Left lung (tissue), 10 donors: ENCODE measurements around the gene ZSCAN22. TPM values are rescaled to one million over a fixed set of nuclear protein-coding genes. Genes with fewer than 3 reads are reported as not detected.

Experiments used
- ATAC-seq: fragments of 200-7000 bp; cut with Tn5 transposase; one replicate; pipeline ENCODE4 v1.9.1; 2020; ENCODE audit warnings: moderate library complexity
- DNase-seq, 4 donors: peaks; one replicate each; pipeline ENCODE4 v3.0.0-alpha.2; 2013 to 2020
- H3K27ac ChIP-seq, 2 donors: fragments of 200-600 bp; sonication (generic) in 1 of 2; one replicate each; pipeline versions ENCODE4 v1.5.0 to v1.8.0; 2020 to 2021
- H3K27me3 ChIP-seq, 2 donors: fragments of 200-600 bp; sonication (generic) in 1 of 2; one replicate each; pipeline versions ENCODE4 v1.5.0 to v1.8.0; 2020 to 2021
- H3K36me3 ChIP-seq, 2 donors: fragments of 200-600 bp; sonication (generic) in 1 of 2; one replicate each; pipeline versions ENCODE4 v1.5.0 to v1.8.0; 2020 to 2021
- H3K4me1 ChIP-seq, 2 donors: fragments of 200-600 bp; one replicate each; pipeline ENCODE4 v1.8.0; 2021
- H3K4me3 ChIP-seq, 2 donors: fragments of 200-600 bp; sonication (generic) in 1 of 2; one replicate each; pipeline versions ENCODE4 v1.5.0 to v1.8.0; 2020 to 2021; ENCODE audit warnings: mild to moderate bottlenecking in 1 of 2
- H3K9me3 ChIP-seq, 2 donors: fragments of 200-600 bp; sonication (generic) in 1 of 2; one replicate each; pipeline versions ENCODE4 v1.5.0 to v1.8.0; 2020 to 2021
- intact Hi-C, 2 donors: fragments of 100-400 bp; cut with DNase I; formaldehyde crosslinking; loops; one replicate each; pipeline versions ENCODE4 v1.11.2 to v1.14.2; 2022
- polyA plus RNA-seq, 6 donors: library from polyadenylated mRNA; unstranded; fragments of 120-200 nt; gene quantifications; one replicate each; pipeline ENCODE4 v1.2.1, GENCODE V29; 2013; ENCODE audit not compliant: insufficient read length in 6 of 6
- total RNA-seq, 2 donors: library from RNA; stranded (reverse); fragmentation: NEBNext Ultra II Directional; extraction: Animal tissue kit (Norgen Biotek cat#: 25700); gene quantifications; one replicate each; pipeline ENCODE4 v1.2.1, GENCODE V29; 2021
- TF ChIP-seq, protein P1 (sequence below), 2 donors: fragments of 200-600 bp; sonication (generic) in 1 of 2; IDR thresholded peaks; one replicate each; pipeline versions ENCODE4 v1.5.0 to v1.8.0; 2021; ENCODE audit warnings: antibody characterized with exemption in 2 of 2
- donor health status: DM: no; HTN: yes; CAD: no.
- donor health status: DM: no; HTN: no; CAD: no.

ZSCAN22 gene
- total and polyA plus RNA-seq, 8 donors = 3.4 to 5.0 (median 4.0) TPM

- Histone ChIP-seq H3K9me3 (no peaks in the 10 kb centered on the region), H3K27ac (no peak overlapping the region), H3K4me3 (no peak overlapping the region), H3K4me1 (no peaks in the 10 kb centered on the region), H3K27me3 (no peaks in the 10 kb centered on the region), H3K36me3 (peaks cover 0 to 61% of the 10 kb centered on the region in 2 donors)
- ATAC-seq (no peak), DNase-seq (no peak)
- intact Hi-C loops = no loop called here
- TF ChIP-seq, protein P1, sequence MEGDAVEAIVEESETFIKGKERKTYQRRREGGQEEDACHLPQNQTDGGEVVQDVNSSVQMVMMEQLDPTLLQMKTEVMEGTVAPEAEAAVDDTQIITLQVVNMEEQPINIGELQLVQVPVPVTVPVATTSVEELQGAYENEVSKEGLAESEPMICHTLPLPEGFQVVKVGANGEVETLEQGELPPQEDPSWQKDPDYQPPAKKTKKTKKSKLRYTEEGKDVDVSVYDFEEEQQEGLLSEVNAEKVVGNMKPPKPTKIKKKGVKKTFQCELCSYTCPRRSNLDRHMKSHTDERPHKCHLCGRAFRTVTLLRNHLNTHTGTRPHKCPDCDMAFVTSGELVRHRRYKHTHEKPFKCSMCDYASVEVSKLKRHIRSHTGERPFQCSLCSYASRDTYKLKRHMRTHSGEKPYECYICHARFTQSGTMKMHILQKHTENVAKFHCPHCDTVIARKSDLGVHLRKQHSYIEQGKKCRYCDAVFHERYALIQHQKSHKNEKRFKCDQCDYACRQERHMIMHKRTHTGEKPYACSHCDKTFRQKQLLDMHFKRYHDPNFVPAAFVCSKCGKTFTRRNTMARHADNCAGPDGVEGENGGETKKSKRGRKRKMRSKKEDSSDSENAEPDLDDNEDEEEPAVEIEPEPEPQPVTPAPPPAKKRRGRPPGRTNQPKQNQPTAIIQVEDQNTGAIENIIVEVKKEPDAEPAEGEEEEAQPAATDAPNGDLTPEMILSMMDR (IDR thresholded peaks at IDR 0.05) = no peak
These were observed 9.4 kb downstream of the ZSCAN22 start for GRCh38 chr19:58336216-58336615.

- Histone ChIP-seq H3K4me1 (no peaks in the 10 kb centered on the region), H3K9me3 (no peaks in the 10 kb centered on the region), H3K27me3 (no peaks in the 10 kb centered on the region), H3K36me3 (peaks cover 0 to 66% of the 10 kb centered on the region in 2 donors), H3K4me3 (no peak overlapping the region), H3K27ac (no peak overlapping the region)
- intact Hi-C loops = no loop called here
- no peak for ATAC-seq
- DNase-seq = no peak
- TF ChIP-seq, protein P1 (IDR thresholded peaks at IDR 0.05) = no peak
These were observed 10.0 kb downstream of the ZSCAN22 start for GRCh38 chr19:58336820-58337219.

DNA sequence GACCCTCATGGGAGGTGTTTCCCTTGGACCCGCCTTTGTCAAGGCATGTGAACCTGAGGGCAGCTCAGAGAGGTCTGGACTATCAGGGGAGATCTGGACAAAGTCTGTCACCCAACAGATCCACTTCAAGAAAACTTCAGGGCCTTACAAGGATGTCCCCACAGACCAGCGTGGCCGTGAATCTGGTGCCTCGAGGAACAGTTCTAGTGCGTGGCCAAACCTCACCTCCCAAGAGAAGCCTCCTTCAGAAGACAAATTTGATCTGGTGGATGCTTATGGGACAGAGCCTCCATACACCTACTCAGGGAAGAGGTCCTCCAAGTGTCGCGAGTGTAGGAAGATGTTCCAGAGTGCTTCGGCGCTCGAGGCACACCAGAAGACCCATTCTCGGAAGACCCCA lies 11.5 kb downstream of the ZSCAN22 start:
- no peak for ATAC-seq
- no peak for DNase-seq
- Histone ChIP-seq H3K27me3 (no peaks in the 10 kb centered on the region), H3K4me1 (no peaks in the 10 kb centered on the region), H3K36me3 (peaks cover 0 to 67% of the 10 kb centered on the region in 2 donors), H3K27ac (no peak overlapping the region), H3K9me3 (no peaks in the 10 kb centered on the region), H3K4me3 (no peak overlapping the region)
- TF ChIP-seq, protein P1 (IDR thresholded peaks at IDR 0.05) = no peak
- intact Hi-C loops = no loop called here

DNA sequence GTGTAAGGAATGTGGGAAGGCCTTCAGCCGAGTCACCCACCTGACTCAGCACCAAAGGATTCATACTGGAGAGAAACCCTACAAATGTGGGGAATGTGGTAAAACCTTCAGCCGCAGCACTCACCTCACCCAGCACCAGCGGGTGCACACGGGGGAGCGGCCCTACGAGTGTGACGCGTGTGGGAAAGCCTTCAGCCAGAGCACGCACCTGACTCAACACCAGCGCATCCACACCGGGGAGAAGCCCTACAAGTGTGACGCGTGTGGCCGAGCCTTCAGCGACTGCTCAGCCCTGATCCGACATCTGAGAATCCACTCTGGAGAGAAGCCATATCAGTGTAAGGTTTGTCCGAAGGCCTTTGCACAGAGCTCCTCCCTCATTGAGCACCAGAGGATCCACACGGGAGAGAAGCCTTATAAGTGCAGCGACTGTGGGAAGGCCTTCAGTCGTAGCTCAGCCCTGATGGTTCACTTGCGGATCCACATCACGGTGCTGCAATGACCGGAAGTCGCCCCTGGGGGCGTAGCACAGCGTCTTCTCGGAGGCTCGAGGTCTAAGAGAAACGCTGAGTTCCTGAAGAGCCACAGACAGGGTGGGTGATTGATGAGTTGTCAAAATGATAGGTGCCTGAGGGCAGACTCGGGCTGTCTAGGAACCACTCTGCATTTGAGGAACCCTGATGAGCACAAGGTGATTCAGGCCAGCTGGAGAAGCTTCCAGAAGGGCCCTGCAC lies 12.2 kb downstream of the ZSCAN22 start:
- no peak overlapping the region for H3K27ac ChIP-seq
- H3K27me3 ChIP-seq = no peaks in the 10 kb centered on the region
- DNase-seq (no peak), ATAC-seq (no peak)
- no peaks in the 10 kb centered on the region for H3K4me1 ChIP-seq
- TF ChIP-seq, protein P1 (IDR thresholded peaks at IDR 0.05) = no peak
- intact Hi-C loops = no loop called here
- H3K4me3 ChIP-seq = no peak overlapping the region
- peaks cover 0 to 67% of the 10 kb centered on the region in 2 donors for H3K36me3 ChIP-seq
- no peaks in the 10 kb centered on the region for H3K9me3 ChIP-seq

DNA sequence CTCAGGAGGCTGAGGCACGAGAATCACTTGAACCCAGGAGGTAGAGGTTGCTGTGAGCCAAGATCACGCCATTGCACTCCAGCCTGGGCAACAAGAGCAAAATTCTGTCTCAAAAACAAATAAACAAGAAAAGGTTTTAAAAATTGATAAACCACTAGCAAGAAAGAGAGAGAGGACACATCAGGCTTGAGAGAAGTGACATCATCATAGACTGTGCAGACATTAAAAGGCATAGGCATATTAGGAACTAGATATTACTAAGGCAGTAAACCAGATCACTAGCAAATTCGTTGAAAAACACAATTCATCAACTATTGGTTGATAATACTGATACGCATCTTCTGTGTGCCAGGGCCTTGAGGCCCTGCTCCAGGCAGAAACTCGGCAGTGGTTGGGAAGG lies 18.8 kb downstream of the ZSCAN22 start:
- TF ChIP-seq, protein P1 (IDR thresholded peaks at IDR 0.05) = no peak
- intact Hi-C loops = no loop called here
- H3K4me3 ChIP-seq = no peak overlapping the region
- H3K27ac ChIP-seq = no peak overlapping the region
- no peaks in the 10 kb centered on the region for H3K9me3 ChIP-seq
- peaks cover 28 to 53% of the 10 kb centered on the region in 2 donors for H3K27me3 ChIP-seq
- DNase-seq = no peak
- H3K4me1 ChIP-seq = peaks cover 0 to 27% of the 10 kb centered on the region in 2 donors
- ATAC-seq = no peak
- peaks cover 0 to 17% of the 10 kb centered on the region in 2 donors for H3K36me3 ChIP-seq
